NCI-H510A (cell line): Measurements from ENCODE around the gene OR2L8.

Source experiments
- DNase-seq: peaks from one replicate; lab custom pipeline; 2025; lab: John Stamatoyannopoulos, UW

Gene OR2L8

GRCh38 chr1:247948558-247948957 lies at the start of gene OR2L8:
OR2L8 (plus strand) TSS chr1:247948858; CDS start chr1:247948858, 0 bp downstream.
- DNase-seq, result no peak

- no peak for DNase-seq
These were observed 44.5 kb upstream of the OR2L8 start for GRCh38 chr1:247904122-247904521.

- no peak for DNase-seq
These were observed 43.5 kb upstream of the OR2L8 start for GRCh38 chr1:247905181-247905580.

- DNase-seq, result no peak
These were observed 42.7 kb upstream of the OR2L8 start for GRCh38 chr1:247905910-247906503.

- DNase-seq, result no peak
These were observed 42.1 kb upstream of the OR2L8 start for GRCh38 chr1:247906504-247907047.

- no peak for DNase-seq
These were observed 39.9 kb upstream of the OR2L8 start for GRCh38 chr1:247908766-247909165.

- no peak for DNase-seq
These were observed 34.9 kb upstream of the OR2L8 start for GRCh38 chr1:247913786-247914185.

- DNase-seq, result no peak
These were observed 33.6 kb upstream of the OR2L8 start for GRCh38 chr1:247914941-247915662.

GRCh38 chr1:247919952-247920351 lies 28.7 kb upstream of the OR2L8 start, which contains the start of gene OR2T8:
OR2T8 (plus strand) TSS chr1:247920252; CDS start chr1:247921018, 766 bp downstream.
- no peak for DNase-seq

GRCh38 chr1:247923941-247924340 lies 24.7 kb upstream of the OR2L8 start:
- DNase-seq, result no peak

- DNase-seq, result no peak
These were observed 23.8 kb upstream of the OR2L8 start, which contains the start of gene OR2AJ1 for GRCh38 chr1:247924868-247925267. OR2AJ1 (plus strand) TSS chr1:247924889; CDS start chr1:247933769, 8,880 bp downstream.

- DNase-seq, result no peak
These were observed 14.7 kb upstream of the OR2L8 start for GRCh38 chr1:247933989-247934388.

- DNase-seq, result no peak
These were observed 12.9 kb upstream of the OR2L8 start for GRCh38 chr1:247935781-247936180.

- no peak for DNase-seq
These were observed 12.2 kb upstream of the OR2L8 start for GRCh38 chr1:247936415-247936814.

GRCh38 chr1:247936965-247937734 lies 11.5 kb upstream of the OR2L8 start:
- DNase-seq, result peak; percentile 51

GRCh38 chr1:247942624-247943023 lies 6.0 kb upstream of the OR2L8 start:
- DNase-seq, result no peak

GRCh38 chr1:247953408-247953807 lies 4.8 kb downstream of the OR2L8 start:
- DNase-seq, result no peak

- DNase-seq, result no peak
These were observed 13.1 kb downstream of the OR2L8 start for GRCh38 chr1:247961791-247962190.

- DNase-seq, result no peak
These were observed 14.4 kb downstream of the OR2L8 start for GRCh38 chr1:247962911-247963588.

GRCh38 chr1:247964933-247965332 lies 16.3 kb downstream of the OR2L8 start, which contains the start of gene OR2AK2:
OR2AK2 (plus strand) TSS chr1:247965233; CDS start chr1:247965377, 144 bp downstream.
- no peak for DNase-seq

- no peak for DNase-seq
These were observed 18.0 kb downstream of the OR2L8 start for GRCh38 chr1:247966532-247967204.
